ENCODE measurements around the gene CHRNA7.

DNA sequence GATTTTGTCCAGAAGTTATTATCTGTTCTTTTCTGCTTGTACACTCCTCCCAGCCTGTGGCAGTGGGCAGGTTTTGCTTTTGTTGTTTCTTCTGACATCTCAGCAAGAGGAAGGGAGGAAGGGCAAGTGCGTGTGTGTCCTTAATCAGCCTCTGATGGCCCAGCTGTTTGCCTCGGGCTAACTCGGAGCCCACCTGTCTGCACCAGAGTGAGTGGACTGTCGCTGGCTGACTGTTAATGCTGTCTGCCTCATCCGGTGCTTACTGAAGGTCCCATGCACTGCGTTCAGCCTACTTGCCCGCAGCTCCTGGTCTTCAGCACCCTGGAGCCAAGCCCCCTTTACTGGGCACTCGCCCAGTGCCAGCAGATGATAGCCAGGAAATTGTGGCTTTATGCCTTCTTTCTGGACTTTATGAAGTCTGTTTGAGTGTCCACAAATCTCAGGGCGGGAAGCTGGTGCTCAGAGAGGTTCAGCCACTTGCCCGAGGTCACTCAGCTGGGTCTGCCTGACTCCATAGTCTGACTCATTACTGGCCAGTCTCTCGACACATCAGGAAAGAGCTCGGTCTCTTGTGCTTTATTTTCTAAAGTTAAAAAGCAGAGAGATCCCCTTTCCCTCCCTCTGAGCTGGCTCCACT lies 89.5 kb downstream of the CHRNA7 start:
- TF ChIP-seq CBFB (CRISPR knock-in tag; IDR thresholded peaks at IDR 0.05; ENCODE audit: low read depth), result no peak
- no peak for TF ChIP-seq CREM (CRISPR knock-in tag; IDR thresholded peaks at IDR 0.05)
- TF ChIP-seq NFATC4 (CRISPR knock-in tag; IDR thresholded peaks at IDR 0.05), result no peak
- TF ChIP-seq, protein P1, sequence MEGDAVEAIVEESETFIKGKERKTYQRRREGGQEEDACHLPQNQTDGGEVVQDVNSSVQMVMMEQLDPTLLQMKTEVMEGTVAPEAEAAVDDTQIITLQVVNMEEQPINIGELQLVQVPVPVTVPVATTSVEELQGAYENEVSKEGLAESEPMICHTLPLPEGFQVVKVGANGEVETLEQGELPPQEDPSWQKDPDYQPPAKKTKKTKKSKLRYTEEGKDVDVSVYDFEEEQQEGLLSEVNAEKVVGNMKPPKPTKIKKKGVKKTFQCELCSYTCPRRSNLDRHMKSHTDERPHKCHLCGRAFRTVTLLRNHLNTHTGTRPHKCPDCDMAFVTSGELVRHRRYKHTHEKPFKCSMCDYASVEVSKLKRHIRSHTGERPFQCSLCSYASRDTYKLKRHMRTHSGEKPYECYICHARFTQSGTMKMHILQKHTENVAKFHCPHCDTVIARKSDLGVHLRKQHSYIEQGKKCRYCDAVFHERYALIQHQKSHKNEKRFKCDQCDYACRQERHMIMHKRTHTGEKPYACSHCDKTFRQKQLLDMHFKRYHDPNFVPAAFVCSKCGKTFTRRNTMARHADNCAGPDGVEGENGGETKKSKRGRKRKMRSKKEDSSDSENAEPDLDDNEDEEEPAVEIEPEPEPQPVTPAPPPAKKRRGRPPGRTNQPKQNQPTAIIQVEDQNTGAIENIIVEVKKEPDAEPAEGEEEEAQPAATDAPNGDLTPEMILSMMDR (IDR thresholded peaks at IDR 0.05), result no peak
- no peak for TF ChIP-seq TEAD4 (CRISPR knock-in tag; IDR thresholded peaks at IDR 0.05)
